IPS-20b (cell line): ENCODE results near the gene KIAA0232.

ENCODE experiments used
- H3K27ac ChIP-seq: one replicate; pipeline ENCODE4 v1.5.1; 2013; ENCODE audit warnings: low read length
- H3K27me3 ChIP-seq: 2 replicates; pipeline ENCODE4 v1.6.1; 2013; ENCODE audit warnings: mild to moderate bottlenecking, low read length, inconsistent platforms; ENCODE audit not compliant: insufficient read depth
- H3K36me3 ChIP-seq: 2 replicates; pipeline ENCODE4 v1.6.1; 2013; ENCODE audit warnings: low read depth, mild to moderate bottlenecking, inconsistent platforms, low read length, moderate library complexity; ENCODE audit not compliant: insufficient read depth
- H3K4me1 ChIP-seq: 2 replicates; pipeline ENCODE4 v1.6.1; 2013; ENCODE audit warnings: mild to moderate bottlenecking, control low read depth, inconsistent platforms, low read length, moderate library complexity; ENCODE audit not compliant: insufficient read depth
- H3K4me3 ChIP-seq: 2 replicates; pipeline ENCODE4 v1.5.1; 2013; ENCODE audit warnings: mild to moderate bottlenecking, low read length, inconsistent platforms
- H3K9ac ChIP-seq: 2 replicates; pipeline ENCODE4 v1.6.1; 2013; ENCODE audit warnings: low read depth, mild to moderate bottlenecking, inconsistent platforms, low read length, moderate library complexity
- H3K9me3 ChIP-seq: 2 replicates; pipeline ENCODE4 v1.6.1; 2013; ENCODE audit warnings: mild to moderate bottlenecking, low read depth, low read length, inconsistent platforms; ENCODE audit not compliant: insufficient read depth

KIAA0232 gene

DNA sequence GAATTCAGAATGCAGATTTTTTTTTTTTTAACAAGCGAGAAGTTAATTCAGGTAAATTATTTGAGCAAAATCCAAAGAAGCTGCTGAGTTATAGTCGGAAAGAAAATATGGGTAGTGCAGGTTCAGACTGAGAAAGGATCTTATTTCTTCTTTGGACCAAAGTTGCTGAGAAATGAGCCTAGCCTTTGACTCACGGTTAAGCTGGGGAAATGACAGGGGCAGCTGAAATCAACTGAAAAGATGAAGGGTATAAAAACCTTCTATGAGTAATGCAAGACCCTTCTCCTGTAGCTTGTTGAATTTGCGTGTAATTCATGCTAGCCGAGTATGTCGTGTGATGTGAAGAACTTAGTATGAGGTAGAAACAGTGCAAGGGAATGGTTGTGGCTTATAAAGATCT lies 63.0 kb downstream of the KIAA0232 start:
- Histone ChIP-seq H3K36me3 (peaks cover 21% of the 10 kb centered on the region), H3K27me3 (no peaks in the 10 kb centered on the region), H3K4me1 (peaks cover 34% of the 10 kb centered on the region), H3K9ac (no peak overlapping the region), H3K27ac (no peak overlapping the region), H3K9me3 (no peaks in the 10 kb centered on the region), H3K4me3 (no peak overlapping the region)

DNA sequence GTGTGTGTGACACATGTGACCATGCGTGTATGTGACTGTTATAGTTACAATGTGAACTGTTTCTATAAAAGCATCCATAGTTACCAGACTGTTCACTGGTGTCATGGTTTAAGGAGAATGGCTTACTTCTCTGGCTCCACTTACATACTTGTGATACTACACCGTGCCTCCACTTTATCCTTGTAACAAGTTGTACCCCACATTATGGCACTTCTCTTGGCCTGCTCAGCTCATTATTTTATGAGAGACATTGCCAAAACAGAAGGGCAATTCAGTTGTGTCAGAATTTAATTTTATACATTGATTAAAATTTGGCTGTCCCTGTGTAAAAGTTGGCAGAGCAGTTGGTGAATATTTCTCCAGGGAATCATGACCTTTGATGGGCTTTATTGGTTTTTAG lies 64.7 kb downstream of the KIAA0232 start:
- Histone ChIP-seq H3K27ac (peak overlapping the region; percentile 22), H3K27me3 (no peaks in the 10 kb centered on the region), H3K9ac (no peak overlapping the region; the same call in 1 of the 2 replicates), H3K9me3 (no peaks in the 10 kb centered on the region), H3K4me1 (peaks cover 34% of the 10 kb centered on the region), H3K36me3 (peaks cover 18% of the 10 kb centered on the region), H3K4me3 (peak overlapping the region; percentile 49; the same call in 1 of the 2 replicates)

DNA sequence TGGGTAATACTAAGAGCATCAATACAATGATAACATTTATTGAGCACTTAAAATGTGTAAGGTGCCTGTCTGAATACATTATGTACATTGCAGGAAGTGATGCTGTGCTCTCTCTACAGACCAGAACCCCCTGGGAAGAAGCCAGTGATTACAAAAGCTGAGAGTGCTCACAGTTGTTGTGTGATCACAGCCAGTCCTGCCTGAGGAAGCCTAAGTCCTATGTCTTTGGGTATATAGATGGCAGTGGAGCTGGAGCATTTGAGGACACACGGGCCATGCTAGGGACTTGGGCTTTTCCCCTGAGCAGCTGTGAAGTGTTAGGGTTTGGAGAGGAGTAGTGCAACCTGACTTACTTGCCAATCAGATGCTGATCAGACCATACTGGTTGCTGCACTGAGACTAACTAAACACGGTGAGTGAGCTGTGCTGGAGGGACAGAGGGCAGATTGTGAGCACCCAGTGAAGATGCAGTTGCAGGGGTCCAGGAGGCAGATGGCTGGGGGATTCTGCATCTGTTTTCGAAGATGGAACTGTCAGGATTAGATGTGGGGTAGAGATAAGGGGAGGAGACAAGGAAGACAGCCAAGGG lies 66.3 kb downstream of the KIAA0232 start:
- H3K4me1 ChIP-seq = peaks cover 36% of the 10 kb centered on the region
- peak overlapping the region; percentile 49 for H3K4me3 ChIP-seq
- H3K9me3 ChIP-seq = peaks cover 7% of the 10 kb centered on the region
- H3K36me3 ChIP-seq = peaks cover 21% of the 10 kb centered on the region
- H3K27ac ChIP-seq = no peak overlapping the region
- no peak overlapping the region for H3K9ac ChIP-seq
- no peaks in the 10 kb centered on the region for H3K27me3 ChIP-seq

DNA sequence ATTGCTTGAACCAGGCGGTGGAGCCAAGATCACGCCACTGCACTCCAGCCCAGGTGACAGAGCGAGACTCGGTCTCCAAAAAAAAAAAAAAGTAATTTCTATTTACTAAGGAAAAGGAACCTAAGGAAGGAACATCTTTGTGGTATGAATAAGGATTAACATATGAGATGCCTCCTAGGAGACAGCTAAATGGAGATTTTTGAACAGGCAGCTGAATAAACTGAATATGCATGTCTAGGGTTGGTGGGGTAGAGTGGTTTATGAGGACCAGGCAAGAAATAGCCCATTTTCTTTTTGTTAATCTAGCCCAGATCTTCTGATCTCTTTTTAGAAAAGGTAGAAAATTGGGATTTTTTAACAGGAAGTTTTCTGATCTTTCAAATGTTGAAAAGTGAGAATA lies 67.2 kb downstream of the KIAA0232 start:
- peaks cover 18% of the 10 kb centered on the region for H3K36me3 ChIP-seq
- no peak overlapping the region for H3K4me3 ChIP-seq
- H3K9me3 ChIP-seq = peaks cover 7% of the 10 kb centered on the region
- no peak overlapping the region for H3K27ac ChIP-seq
- H3K27me3 ChIP-seq = no peaks in the 10 kb centered on the region
- no peak overlapping the region for H3K9ac ChIP-seq
- peaks cover 41% of the 10 kb centered on the region for H3K4me1 ChIP-seq

DNA sequence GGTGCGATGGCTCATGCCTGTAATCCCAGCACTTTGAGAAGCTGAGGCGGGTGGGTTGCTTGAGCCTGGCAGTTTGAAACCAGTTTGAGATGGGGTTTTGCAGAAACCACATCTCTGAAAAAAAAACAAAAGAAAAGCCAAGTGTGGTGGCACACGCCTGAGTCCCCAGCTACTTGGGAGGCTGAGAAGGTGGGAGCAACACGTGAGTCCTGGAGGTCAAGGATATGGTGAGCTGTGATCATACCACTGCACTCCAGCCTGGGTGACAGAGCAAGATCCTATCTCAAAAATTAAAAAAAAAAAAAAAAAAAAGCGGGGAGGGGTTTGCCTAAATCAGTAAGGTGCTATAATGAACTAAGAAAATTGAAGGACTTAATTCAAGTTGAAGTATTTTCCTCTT lies 68.9 kb downstream of the KIAA0232 start:
- Histone ChIP-seq H3K4me3 (no peak overlapping the region), H3K27ac (no peak overlapping the region), H3K4me1 (peaks cover 29% of the 10 kb centered on the region), H3K9ac (no peak overlapping the region), H3K36me3 (peaks cover 15% of the 10 kb centered on the region; the same call in 1 of the 2 replicates), H3K9me3 (peaks cover 7% of the 10 kb centered on the region), H3K27me3 (no peaks in the 10 kb centered on the region)

DNA sequence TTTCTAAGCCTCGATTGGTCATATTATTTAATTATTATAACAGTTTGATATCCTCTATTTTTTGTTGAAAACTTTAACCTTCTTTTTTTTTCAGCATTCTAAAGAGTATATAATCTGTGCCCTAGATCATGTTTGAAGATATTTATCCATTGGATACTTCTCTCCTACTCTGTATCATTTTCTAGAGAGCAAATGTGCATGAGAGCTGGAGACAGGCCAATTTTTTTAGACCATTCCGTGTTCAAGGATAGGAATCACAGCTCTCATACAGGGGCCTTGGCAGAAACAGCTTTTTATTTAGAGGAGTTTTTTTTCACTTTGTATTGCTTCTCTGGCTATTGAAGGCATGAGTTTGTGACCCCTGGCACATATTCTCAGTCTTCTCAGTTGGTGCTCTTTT lies 69.4 kb downstream of the KIAA0232 start:
- Histone ChIP-seq H3K9me3 (peaks cover 7% of the 10 kb centered on the region), H3K27me3 (no peaks in the 10 kb centered on the region), H3K36me3 (peaks cover 21% of the 10 kb centered on the region), H3K27ac (no peak overlapping the region), H3K4me3 (no peak overlapping the region), H3K9ac (no peak overlapping the region), H3K4me1 (peaks cover 28% of the 10 kb centered on the region)

DNA sequence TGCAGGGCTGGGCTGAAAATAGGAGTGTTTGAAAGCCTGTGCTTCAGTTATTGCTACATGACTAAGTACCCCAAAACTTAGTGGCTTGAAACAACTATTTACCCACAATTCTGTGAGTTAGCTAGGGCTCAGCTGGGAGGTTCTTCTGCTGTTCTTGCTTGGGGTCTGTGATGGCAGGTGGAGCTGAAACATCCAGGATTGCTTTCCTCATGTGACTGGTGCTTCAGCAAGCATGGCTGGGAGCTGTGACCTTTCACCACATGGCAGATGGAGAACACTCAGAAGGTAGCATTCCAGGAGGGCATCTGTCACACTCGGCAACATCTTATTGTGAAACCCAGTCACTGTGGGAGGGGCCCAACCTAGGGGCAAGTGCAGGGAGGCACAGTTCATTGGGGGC lies 70.1 kb downstream of the KIAA0232 start:
- peaks cover 22% of the 10 kb centered on the region for H3K4me1 ChIP-seq
- H3K9me3 ChIP-seq = peaks cover 7% of the 10 kb centered on the region
- H3K27me3 ChIP-seq = no peaks in the 10 kb centered on the region
- H3K4me3 ChIP-seq = no peak overlapping the region
- H3K36me3 ChIP-seq = peaks cover 23% of the 10 kb centered on the region
- H3K9ac ChIP-seq = no peak overlapping the region
- no peak overlapping the region for H3K27ac ChIP-seq

DNA sequence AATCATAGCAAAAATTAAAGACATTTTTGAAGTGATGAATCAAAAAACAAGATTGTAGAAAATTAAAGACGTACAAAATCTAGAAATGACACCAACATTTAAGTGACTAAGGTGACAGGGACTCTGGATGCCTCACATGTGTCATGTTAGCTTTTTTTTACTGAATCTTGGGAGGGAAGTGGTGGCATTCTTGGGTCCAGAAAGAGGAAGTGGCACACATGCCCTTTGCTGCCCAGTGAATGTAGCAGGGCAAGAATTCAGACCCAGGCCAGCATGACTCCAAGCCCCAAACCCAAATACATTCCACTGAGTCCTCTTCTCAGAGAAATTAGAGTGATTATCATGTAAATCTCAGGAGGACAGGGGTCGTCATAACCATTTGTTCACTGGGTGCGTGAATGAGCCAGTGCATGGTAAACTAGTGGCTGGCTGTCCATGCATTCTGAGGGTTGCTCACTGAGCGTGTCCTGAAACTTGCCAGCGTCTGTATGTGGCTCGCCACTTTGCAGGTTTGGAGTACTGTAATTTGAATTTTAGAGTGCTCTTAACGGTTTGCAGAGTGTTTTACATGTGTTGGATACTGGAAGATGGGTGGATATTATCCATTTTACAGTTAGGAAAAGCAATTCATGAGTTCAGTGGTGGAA lies 71.7 kb downstream of the KIAA0232 start:
- Histone ChIP-seq H3K9ac (no peak overlapping the region), H3K27ac (no peak overlapping the region), H3K27me3 (no peaks in the 10 kb centered on the region), H3K4me3 (no peak overlapping the region), H3K4me1 (peaks cover 12% of the 10 kb centered on the region), H3K9me3 (peaks cover 7% of the 10 kb centered on the region), H3K36me3 (peaks cover 37% of the 10 kb centered on the region)

DNA sequence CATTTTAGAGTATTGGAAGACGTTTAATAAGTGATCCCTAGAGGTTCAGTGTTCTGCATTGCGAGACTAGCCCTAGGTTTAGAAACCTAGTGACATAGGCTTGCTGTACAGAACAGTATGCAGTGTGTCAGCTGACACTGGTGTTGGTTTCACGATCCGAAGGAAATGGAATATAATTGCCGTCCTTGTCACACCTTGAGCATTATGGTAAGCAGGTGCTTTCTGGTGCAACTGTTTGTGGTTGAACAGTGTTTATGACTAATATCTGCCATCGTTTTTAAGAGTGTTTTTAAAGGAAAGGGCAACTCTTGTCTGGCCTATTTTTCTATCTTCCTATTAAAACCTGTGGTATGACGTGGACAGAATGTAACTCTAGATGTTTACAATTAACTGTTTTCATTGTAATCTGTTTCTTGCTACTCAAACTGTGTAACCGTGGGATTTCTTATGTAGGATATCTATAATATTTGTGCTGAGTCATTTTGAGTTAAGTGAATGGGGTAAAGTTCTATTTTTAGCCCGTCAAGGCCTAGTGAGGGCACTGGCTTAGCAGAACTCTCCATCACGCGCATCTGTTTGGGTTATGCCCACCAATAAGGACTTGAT lies 73.3 kb downstream of the KIAA0232 start:
- peaks cover 7% of the 10 kb centered on the region for H3K4me1 ChIP-seq
- no peaks in the 10 kb centered on the region for H3K27me3 ChIP-seq
- H3K27ac ChIP-seq = no peak overlapping the region
- H3K9ac ChIP-seq = no peak overlapping the region
- H3K4me3 ChIP-seq = no peak overlapping the region
- H3K9me3 ChIP-seq = peaks cover 7% of the 10 kb centered on the region
- H3K36me3 ChIP-seq = peaks cover 53% of the 10 kb centered on the region

DNA sequence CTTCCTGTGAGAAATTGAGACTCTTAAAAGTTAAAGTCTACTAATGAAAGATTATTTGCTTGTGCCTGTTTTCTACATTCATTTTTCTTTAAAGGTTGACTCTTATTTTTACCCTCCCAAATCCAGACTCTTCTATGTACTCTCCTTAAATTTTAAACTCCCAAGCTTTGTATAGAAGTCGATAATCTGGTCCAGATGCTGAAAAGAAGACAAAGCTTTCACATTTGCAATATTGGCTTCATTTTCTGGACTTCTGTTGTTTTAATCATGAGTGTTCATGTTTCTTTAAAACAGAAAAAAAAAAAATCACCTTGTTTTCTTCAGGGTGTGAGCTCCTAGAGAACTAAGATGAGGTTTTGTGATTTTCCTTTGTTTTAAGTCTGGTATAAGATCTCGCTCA lies 73.9 kb downstream of the KIAA0232 start:
- peaks cover 7% of the 10 kb centered on the region for H3K4me1 ChIP-seq
- no peak overlapping the region for H3K4me3 ChIP-seq
- peaks cover 59% of the 10 kb centered on the region for H3K36me3 ChIP-seq
- no peak overlapping the region for H3K9ac ChIP-seq
- no peak overlapping the region for H3K27ac ChIP-seq
- H3K27me3 ChIP-seq = no peaks in the 10 kb centered on the region
- peaks cover 7% of the 10 kb centered on the region for H3K9me3 ChIP-seq

DNA sequence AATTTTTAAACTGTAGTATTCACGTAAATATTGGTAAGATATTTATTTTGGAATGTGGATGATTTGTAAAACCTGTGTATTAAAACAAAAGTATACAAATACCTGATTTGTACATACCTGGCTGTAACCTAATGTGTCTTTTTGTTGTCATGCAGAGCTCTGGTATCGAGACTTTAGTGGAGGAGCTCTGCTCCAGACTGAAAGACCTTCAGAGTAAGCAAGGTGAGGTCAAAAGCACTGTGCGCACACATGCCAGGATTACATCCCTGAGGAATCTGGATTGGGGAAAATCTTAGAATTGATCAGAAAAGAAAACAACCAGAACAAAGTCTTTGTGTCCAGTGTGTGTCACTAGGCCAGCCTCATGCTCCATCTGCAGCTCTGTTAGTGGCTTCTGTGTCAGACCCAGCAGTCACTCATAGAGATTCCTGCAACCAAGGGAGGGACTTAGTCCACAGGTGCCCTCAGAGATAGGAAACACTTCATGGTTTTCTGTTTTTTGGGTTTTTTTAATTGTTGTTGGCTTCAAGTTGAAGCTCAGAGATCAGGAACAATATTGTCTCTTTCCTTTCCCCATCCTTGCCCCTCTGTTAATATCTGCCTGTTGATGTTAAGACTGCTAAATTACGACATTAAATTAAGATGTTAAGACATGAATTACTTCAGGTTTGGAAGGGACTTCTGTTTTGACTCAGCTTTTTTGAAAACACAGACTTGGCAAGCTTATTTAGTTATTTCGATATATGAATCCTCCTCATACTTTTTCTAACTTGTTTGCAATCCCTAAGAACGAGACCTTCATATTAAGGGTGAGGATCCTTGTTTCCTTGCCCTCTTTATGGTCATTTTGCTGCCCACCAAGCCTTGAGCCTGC lies 74.7 kb downstream of the KIAA0232 start:
- Histone ChIP-seq H3K9ac (no peak overlapping the region), H3K4me3 (no peak overlapping the region), H3K27ac (no peak overlapping the region), H3K4me1 (peaks cover 7% of the 10 kb centered on the region), H3K27me3 (no peaks in the 10 kb centered on the region), H3K36me3 (peaks cover 66% of the 10 kb centered on the region), H3K9me3 (peaks cover 7% of the 10 kb centered on the region)
